K562 (cell line): ENCODE data around the gene TMCC1. TPM values are rescaled to one million over a fixed set of nuclear protein-coding genes. Genes with fewer than 3 reads are reported as not detected.

Source experiments
- ATAC-seq: fragments of 200-7000 bp; cut with Tn5 transposase; 3 replicates; pipeline ENCODE4 v1.9.1; 2020; ENCODE audit warnings: moderate library complexity
- BruUV-seq: library from RNA; stranded (reverse); fragments of 400-500 nt; replicated peaks from 2 replicates; lab custom pipeline; 2021; lab: Mats Ljungman, UMichigan
- CTCF ChIA-PET: fragments of 300-600 bp; formaldehyde crosslinking; extraction: SDS; loops from one replicate; lab custom pipeline; 2021; ENCODE audit warnings: low intra/inter-chr PET ratio; lab: Yijun Ruan, JAX
- POLR2A ChIA-PET: fragments of 300-600, 350-650 bp; sonication (Branson Sonifier 250); formaldehyde crosslinking; extraction: SDS; loops from one replicate; lab custom pipeline; 2021; ENCODE audit warnings: antibody characterized with exemption, inconsistent platforms; lab: Yijun Ruan, JAX
- DNase-seq, 4 experiments: peaks; one replicate each; pipeline versions ENCODE4 v3.0.0 to v3.0.0-alpha.2; 2011 to 2018; ENCODE audit warnings: low spot score in 3 of 4, mixed read lengths in 3 of 4; ENCODE audit errors: extremely low read depth in 1 of 4
- FAIRE-seq: peaks from 2 replicates; lab custom pipeline; 2011; peaks lifted over from hg19 to GRCh38; lab: Jason Lieb, UNC
- H2AFZ ChIP-seq: 2 replicates; pipeline ENCODE4 v1.6.0; 2011; ENCODE audit warnings: low read depth, low read length, control low read depth, inconsistent platforms
- H3K27ac ChIP-seq: fragments of 200-600 bp; 3 replicates; pipeline ENCODE4 v1.8.0; 2011; ENCODE audit warnings: low read depth, mild to moderate bottlenecking, control low read depth, inconsistent platforms, low read length, moderate library complexity, mixed read lengths; ENCODE audit errors: extremely low read depth
- H3K27me3 ChIP-seq, 2 experiments: fragments of 300-600 bp in 1 of 2; 2 replicates in 1 of 2; 3 replicates in 1 of 2; pipeline versions ENCODE4 v1.6.0 to v1.8.0; 2011; ENCODE audit warnings: inconsistent platforms in 2 of 2, low read length in 2 of 2, mild to moderate bottlenecking in 1 of 2, mixed read lengths in 1 of 2, moderate library complexity in 1 of 2; ENCODE audit not compliant: control insufficient read depth in 2 of 2, insufficient read depth in 2 of 2
- H3K36me3 ChIP-seq: fragments of 300-600 bp; 3 replicates; pipeline ENCODE4 v1.8.0; 2011; ENCODE audit warnings: mild to moderate bottlenecking, low read length, inconsistent platforms; ENCODE audit not compliant: control insufficient read depth, insufficient read depth
- H3K4me1 ChIP-seq, 2 experiments: fragments of 200-600 bp in 1 of 2; replicated peaks in 1 of 2; 2 replicates in 1 of 2; 3 replicates in 1 of 2; pipeline versions ENCODE4 v1.5.1 to v1.8.0; 2011; ENCODE audit warnings: inconsistent platforms in 2 of 2, low read length in 2 of 2, mild to moderate bottlenecking in 1 of 2, mixed read lengths in 1 of 2, moderate library complexity in 1 of 2; ENCODE audit not compliant: control insufficient read depth in 2 of 2, insufficient read depth in 2 of 2
- H3K4me2 ChIP-seq: 2 replicates; pipeline ENCODE4 v1.6.1; 2011; ENCODE audit warnings: low read length, control low read depth, inconsistent platforms, mixed read lengths; ENCODE audit not compliant: insufficient read depth
- H3K4me3 ChIP-seq: fragments of 200-600 bp; sonication (generic), shearing (Covaris generic); 2 replicates; pipeline ENCODE4 v1.5.1; 2016; ENCODE audit warnings: control low read depth, inconsistent platforms
- H3K79me2 ChIP-seq: fragments of 200-600 bp; 3 replicates; pipeline ENCODE4 v1.8.0; 2011; ENCODE audit warnings: low read length, inconsistent platforms; ENCODE audit not compliant: control insufficient read depth, insufficient read depth
- H3K9ac ChIP-seq, 2 experiments: 2 replicates each; pipeline versions ENCODE4 v1.6.0 to v1.6.1; 2011; ENCODE audit warnings: low read depth in 2 of 2, low read length in 2 of 2, control low read depth in 1 of 2, inconsistent platforms in 1 of 2, mild to moderate bottlenecking in 1 of 2, mixed read lengths in 1 of 2; ENCODE audit not compliant: insufficient read depth in 1 of 2
- H3K9me1 ChIP-seq: one replicate; pipeline ENCODE4 v1.6.0; 2011; ENCODE audit warnings: inconsistent platforms, mild to moderate bottlenecking, low read length, moderate library complexity; ENCODE audit not compliant: control insufficient read depth, insufficient read depth
- H3K9me3 ChIP-seq: replicated peaks from 2 replicates; pipeline ENCODE4 v1.5.1; 2011; ENCODE audit warnings: low read depth, low read length, inconsistent platforms; ENCODE audit not compliant: control insufficient read depth, insufficient read depth
- H4K20me1 ChIP-seq: replicated peaks from 2 replicates; pipeline ENCODE4 v1.6.1; 2011; ENCODE audit warnings: low read length, inconsistent platforms, mixed read lengths; ENCODE audit not compliant: control insufficient read depth, insufficient read depth
- BRCA1 ChIP-seq, 2 experiments: fragments of 450-650 bp in 1 of 2; sonication (generic) in 1 of 2; formaldehyde crosslinking in 1 of 2; IDR thresholded peaks; 2 replicates each; pipeline versions ENCODE4 v1.5.0 to v1.6.1; 2017 to 2020; ENCODE audit warnings: mild to moderate bottlenecking in 1 of 2, missing genetic modification reagents in 1 of 2
- GTF3C2 ChIP-seq: IDR thresholded peaks from 3 replicates; pipeline ENCODE4 v1.6.1; 2011; ENCODE audit warnings: borderline replicate concordance, mild to moderate bottlenecking, moderate library complexity; ENCODE audit not compliant: insufficient read length; ENCODE audit errors: extremely low read depth
- ZKSCAN3 ChIP-seq: fragments of 250-450 bp; sonication (Bioruptor Pico); IDR thresholded peaks from 2 replicates; pipeline ENCODE4 v1.4.0; 2020
- ZNF274 ChIP-seq: IDR thresholded peaks from 2 replicates; pipeline ENCODE4 v1.6.1; 2011; ENCODE audit warnings: low read depth, mild to moderate bottlenecking, low read length, moderate library complexity, borderline replicate concordance
- ZNF707 ChIP-seq: fragments of 250-450 bp; sonication (Bioruptor Pico); conservative IDR thresholded peaks from 2 replicates; pipeline ENCODE4 v1.8.0; 2022; ENCODE audit warnings: inconsistent platforms, mild to moderate bottlenecking, moderate library complexity
- WGBS: fragments of 100-300 bp; shearing (Covaris generic); methylation state at CpG from one replicate; pipeline ENCODE4 v1.1.6; 2016; ENCODE audit warnings: low coverage, mixed read lengths; ENCODE audit not compliant: insufficient coverage; ENCODE audit errors: missing lambda C conversion rate; 5-methylcytosine and 5-hydroxymethylcytosine counted together
- in situ Hi-C: fragments of 300-500 bp; cut with MboI; formaldehyde crosslinking; loops from 4 replicates; pipeline ENCODE4 v1.15.0; 2018; ENCODE audit warnings: inconsistent platforms, mixed read lengths
- intact Hi-C: fragments of 100-400 bp; cut with micrococcal nuclease; formaldehyde crosslinking; loops from 2 replicates; pipeline ENCODE4 v1.14.2; 2022
- polyA plus RNA-seq, 8 experiments: library from polyadenylated mRNA; depleted of rRNA in 4 of 8; stranded (reverse) in 5 of 8; unstranded in 3 of 8; fragments of >200 nt; fragmentation: Nextera tagmentation in 2 of 8; fragmentation: Illumina TruSeq in 1 of 8; extraction: Ambion mirVana in 2 of 8; extraction: Trizol in 1 of 8; gene quantifications; 2 replicates each; pipeline versions ENCODE4 v1.2.1 to v1.2.3, GENCODE V29; 2011 to 2014; ENCODE audit warnings: inconsistent platforms in 1 of 8, missing spikeins in 1 of 8
- total RNA-seq, 7 experiments: library from RNA; depleted of rRNA in 6 of 7; stranded (reverse); fragments of >200 nt in 6 of 7; fragmentation: Illumina TruSeq in 2 of 7; extraction: Trizol in 2 of 7; gene quantifications; 2 replicates each; pipeline versions ENCODE4 v1.2.1 to v1.2.3, GENCODE V29; 2011 to 2021; ENCODE audit warnings: low replicate concordance in 1 of 7

Gene TMCC1
- total and polyA plus RNA-seq, 9 of the 15 experiments (the other 6 are each of a cell fraction or from before 2014, with no cell fraction given): 0.89 to 8.7 (median 4.0) TPM

- Histone ChIP-seq H3K4me3 (no peak overlapping the region), H3K4me1 (no peaks in the 10 kb centered on the region), H2AFZ (no peak overlapping the region), H4K20me1 (no peaks in the 10 kb centered on the region), H3K79me2 (no peaks in the 10 kb centered on the region), H3K27ac (no peak overlapping the region), H3K27me3 (no peaks in the 10 kb centered on the region), H3K36me3 (no peaks in the 10 kb centered on the region), H3K4me2 (no peak overlapping the region), H3K9ac (no peak overlapping the region)
- POLR2A ChIA-PET: interaction anchor here (0.7 to 1.0 kb wide), 2 partner anchors 13 to 205 kb away, joined by 3 read pairs; no protein-coding TSS in a partner anchor
- DNase-seq: no peak
- WGBS: 60% methylated on average over 2 of the region's 2 CpGs
- ATAC-seq: no peak
- intact Hi-C loops: no loop called here
- FAIRE-seq: no peak
- TF ChIP-seq BRCA1 (IDR thresholded peaks at IDR 0.05): no peak
- TF ChIP-seq BRCA1 (CRISPR knock-in tag; IDR thresholded peaks at IDR 0.05): no peak
- no peak for TF ChIP-seq ZKSCAN3 (CRISPR knock-in tag)
- TF ChIP-seq ZNF274: no peak
- TF ChIP-seq, all 486 proteins: peak for 0
- CTCF ChIA-PET: no interaction called here
- in situ Hi-C loops: no loop called here
- BruUV-seq: no TSS peak
- no peaks in the 10 kb centered on the region for H3K9me3 ChIP-seq
- H3K9me1 ChIP-seq: no peaks in the 10 kb centered on the region
These were observed 47.6 kb downstream of the TMCC1 start for GRCh38 chr3:129845956-129846355.

- 90% methylated on average over 5 of the region's 5 CpGs for WGBS
- BruUV-seq: no TSS peak
- no peaks in the 10 kb centered on the region for H3K9me3 ChIP-seq
- peaks cover 0 to 6% of the 10 kb centered on the region in 2 experiments; a peak in 2 of 5 replicates for H3K4me1 ChIP-seq
- FAIRE-seq: no peak
- in situ Hi-C loops (no loop called here), intact Hi-C loops (no loop called here)
- CTCF ChIA-PET: no interaction called here
- H2AFZ ChIP-seq: no peak overlapping the region
- no peak overlapping the region for H3K4me3 ChIP-seq
- no peaks in the 10 kb centered on the region for H3K79me2 ChIP-seq
- peak; percentile 57; the same call in 1 of the 2 replicates for TF ChIP-seq ZNF707 (CRISPR knock-in tag)
- TF ChIP-seq GTF3C2: no peak
- H3K27me3 ChIP-seq: no peaks in the 10 kb centered on the region
- ATAC-seq: no peak
- H3K27ac ChIP-seq: no peak overlapping the region
- POLR2A ChIA-PET: no interaction called here
- H3K9me1 ChIP-seq: no peaks in the 10 kb centered on the region
- H3K9ac ChIP-seq: no peak overlapping the region
- no peak for DNase-seq
- no peak overlapping the region for H3K4me2 ChIP-seq
- no peaks in the 10 kb centered on the region for H4K20me1 ChIP-seq
- H3K36me3 ChIP-seq: no peaks in the 10 kb centered on the region
These were observed 52.7 kb downstream of the TMCC1 start for GRCh38 chr3:129840707-129841360.
